NCI-H2196 (cell line): ENCODE results near the gene TEX30.

Experiments used
- DNase-seq: peaks from one replicate; lab custom pipeline; 2025; ENCODE audit not compliant: unreplicated experiment; lab: John Stamatoyannopoulos, UW

The TEX30 gene

DNA sequence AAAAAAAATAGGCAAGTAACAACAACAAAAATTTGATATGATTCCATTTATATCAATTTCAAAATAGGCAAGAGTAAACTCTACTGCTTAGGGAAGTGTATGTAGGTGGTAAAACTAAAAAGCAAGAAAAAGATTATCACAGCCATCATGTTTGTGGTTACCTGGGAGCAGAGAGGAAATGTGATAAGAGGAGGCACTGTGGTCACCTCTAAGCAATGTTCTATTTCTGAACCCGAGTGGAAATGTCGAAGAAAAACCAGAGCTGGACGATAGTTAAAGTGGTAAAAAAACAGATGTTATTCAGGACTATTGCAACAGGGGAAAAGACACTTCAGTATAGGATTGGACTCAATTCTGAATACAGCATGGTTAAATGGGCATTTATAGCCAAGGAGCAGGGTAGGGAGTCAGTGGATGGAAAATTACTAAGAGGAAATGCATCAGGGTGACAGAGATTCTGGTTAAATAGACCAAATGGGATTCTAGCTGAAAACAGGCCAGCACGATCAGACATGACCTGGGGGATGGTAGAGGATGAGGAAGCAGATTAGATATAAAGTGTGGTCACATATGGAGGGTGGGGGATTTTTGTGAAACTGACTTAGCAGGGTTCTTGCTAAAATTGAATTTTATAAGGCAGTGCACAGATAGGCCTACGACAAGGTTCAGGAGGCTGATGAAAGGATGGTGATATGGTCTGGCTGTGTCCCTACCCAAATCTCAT lies 6.0 kb upstream of the TEX30 start:
- no peak for DNase-seq

- DNase-seq: no peak
These were observed 4.2 kb upstream of the TEX30 start for GRCh38 chr13:102777736-102778135.

- no peak for DNase-seq
These were observed 2.7 kb upstream of the TEX30 start for GRCh38 chr13:102776271-102776670.

GRCh38 chr13:102774591-102775520 lies 1.3 kb upstream of the TEX30 start:
- DNase-seq: no peak

DNA sequence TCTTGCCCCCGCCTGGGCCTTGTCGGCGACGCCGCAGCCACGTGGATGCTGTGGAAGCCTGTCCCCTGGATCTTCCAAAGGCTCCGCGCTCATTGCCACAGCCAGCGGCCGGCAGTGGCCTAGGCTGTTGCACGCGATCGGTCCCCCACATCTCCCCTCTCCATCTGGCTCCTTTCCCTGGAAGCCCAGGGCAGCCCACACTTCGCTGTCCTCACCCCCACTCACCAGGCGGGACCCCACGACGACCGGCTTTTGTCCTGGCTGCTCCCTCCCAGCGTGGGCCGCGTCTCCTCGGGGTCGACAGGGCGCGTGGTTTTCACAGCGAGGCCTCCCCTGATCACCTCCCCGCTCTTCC lies 605 bp upstream of the TEX30 start:
- DNase-seq: no peak

- no peak for DNase-seq
These were observed 1.6 kb downstream of the TEX30 start for GRCh38 chr13:102772042-102772425.

GRCh38 chr13:102771298-102772041 lies 2.1 kb downstream of the TEX30 start:
- no peak for DNase-seq

DNA sequence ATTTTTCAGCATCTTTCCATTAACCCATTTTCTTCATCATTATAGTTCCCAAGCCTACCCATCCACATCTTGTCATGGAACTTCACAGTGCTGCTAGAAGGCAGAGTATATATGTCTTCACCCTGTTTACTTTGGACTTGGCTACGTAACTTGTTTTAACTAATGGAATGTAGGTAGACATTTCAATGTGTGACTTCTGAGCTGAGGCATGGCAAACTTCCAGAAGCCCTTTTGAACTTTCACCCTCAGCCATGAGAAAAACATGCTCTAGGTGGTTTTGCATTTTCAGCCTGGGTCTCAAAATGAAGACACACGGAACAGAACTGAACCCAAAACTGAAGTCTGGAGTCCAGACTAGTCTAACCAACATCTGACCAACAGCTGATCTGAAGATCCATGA lies 3.2 kb downstream of the TEX30 start:
- no peak for DNase-seq

- no peak for DNase-seq
These were observed 3.9 kb downstream of the TEX30 start for GRCh38 chr13:102769679-102770078.

- no peak for DNase-seq
These were observed 4.7 kb downstream of the TEX30 start for GRCh38 chr13:102768909-102769308.

DNA sequence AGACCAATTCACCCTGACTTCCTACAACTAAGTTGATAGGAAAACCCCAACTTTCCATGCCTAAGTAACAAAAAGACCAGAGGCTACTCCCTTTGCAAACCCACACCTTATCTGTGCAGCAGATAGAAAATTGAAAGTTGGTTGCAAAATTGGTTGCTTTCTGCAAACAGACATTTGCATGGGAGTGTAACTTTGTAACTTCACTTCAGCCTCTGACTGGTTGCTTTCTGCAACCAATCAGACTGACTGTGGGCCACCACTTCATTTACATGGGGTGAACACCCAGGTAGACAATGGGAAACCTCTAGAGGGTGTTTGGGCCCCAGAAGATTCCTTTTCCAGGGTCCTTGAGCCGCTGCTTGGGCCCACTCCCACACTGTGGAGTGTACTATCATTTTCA lies 9.8 kb downstream of the TEX30 start:
- DNase-seq: no peak

GRCh38 chr13:102761071-102761470 lies 12.5 kb downstream of the TEX30 start:
- no peak for DNase-seq

DNA sequence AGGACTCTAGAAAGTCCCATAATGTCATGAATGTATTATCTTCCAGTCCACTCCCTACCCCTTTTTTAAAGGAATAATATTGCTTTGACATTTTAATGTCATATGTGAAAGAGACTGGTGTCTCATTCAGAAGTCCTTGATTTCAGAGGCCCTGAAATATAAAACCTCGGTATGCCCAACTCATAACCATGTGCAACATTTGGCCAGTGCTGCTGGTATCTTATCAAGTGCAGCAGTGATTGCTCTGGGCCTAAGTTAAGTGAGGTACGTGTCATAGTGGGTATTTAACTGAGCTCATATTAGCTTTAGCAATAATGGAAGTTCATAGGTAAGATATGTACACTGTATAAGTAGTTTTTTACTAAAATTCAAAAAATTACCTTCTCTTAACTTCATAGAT lies 14.7 kb downstream of the TEX30 start:
- DNase-seq: no peak

DNA sequence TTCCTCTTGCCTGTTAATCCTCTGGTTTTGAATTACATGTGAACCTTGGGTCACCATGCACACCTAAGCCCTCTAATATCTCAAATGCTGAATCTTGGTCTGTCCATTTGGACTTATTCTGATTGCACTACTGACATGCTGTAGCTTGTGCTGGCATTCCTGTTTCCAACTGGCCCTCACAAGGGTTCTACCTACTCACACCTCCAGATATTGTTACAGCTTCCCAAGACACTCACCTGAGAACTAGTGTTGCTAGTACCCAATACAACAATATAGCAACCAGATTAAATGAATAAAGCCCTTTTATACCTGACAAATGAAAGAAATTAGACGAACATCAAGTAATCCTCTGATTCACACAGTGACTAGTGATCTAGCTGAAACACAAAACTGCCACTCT lies 16.6 kb downstream of the TEX30 start:
- no peak for DNase-seq

GRCh38 chr13:102751886-102752285 lies 21.7 kb downstream of the TEX30 start:
- no peak for DNase-seq

GRCh38 chr13:102742506-102742905 lies 31.1 kb downstream of the TEX30 start:
- DNase-seq: no peak

- no peak for DNase-seq
These were observed 31.5 kb downstream of the TEX30 start for GRCh38 chr13:102742101-102742500.

DNA sequence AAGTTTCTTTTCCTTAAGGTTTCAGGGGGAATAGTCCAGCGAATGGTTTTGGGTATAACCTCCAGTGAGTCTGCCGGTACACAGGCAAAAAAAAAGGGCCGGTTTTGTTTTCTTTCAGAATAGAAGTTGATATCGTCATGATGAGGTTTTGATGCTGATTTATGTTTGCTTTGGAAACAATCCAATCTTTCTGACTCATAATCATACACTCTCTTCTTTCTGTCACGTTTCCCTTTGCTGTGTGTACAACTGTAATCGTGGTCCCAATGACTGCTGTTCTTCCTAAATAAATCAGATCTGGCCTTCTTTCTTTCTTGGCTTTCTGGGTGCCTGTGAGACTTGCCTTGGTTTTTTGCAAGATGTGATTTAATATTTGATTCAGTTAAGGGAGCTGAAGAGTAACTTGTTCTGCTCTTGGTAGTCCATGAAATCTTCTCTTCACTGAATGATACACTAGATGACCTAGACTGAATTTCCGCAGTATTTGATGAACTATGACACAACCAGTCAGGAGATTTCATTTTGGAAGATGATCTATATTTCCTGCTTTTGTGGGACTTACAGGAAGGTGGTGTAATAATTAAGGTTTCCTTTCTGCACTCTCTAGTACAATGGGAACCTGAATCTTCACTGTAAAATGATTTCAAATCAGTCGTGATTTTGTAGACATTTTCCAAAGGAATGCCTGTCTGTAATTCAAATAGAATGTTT lies 43.9 kb downstream of the TEX30 start:
- DNase-seq: peak; percentile 1

GRCh38 chr13:102726430-102726829 lies 47.2 kb downstream of the TEX30 start:
- DNase-seq: peak; percentile 2

DNA sequence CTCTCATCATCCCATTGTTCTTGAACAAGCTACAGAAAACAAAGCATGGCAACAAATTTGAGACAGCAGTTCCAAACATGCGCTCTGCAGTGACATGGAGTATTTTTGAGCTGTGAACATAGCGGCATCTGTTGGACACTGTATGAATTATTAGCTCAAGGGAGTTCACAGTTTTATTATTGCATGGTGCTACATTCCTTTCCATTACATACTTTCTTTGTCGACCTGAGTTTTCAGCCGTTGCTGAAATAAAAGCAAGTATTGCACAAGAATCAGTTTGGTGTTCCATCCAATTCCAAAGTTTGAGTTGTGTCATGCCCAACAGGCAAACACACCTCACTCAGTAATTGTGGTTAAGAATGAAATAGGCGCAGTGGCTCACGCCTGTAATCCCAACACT lies 48.7 kb downstream of the TEX30 start:
- DNase-seq: peak; percentile 4

- no peak for DNase-seq
These were observed 51.8 kb downstream of the TEX30 start for GRCh38 chr13:102721800-102722231.
